Nephron (organoid): ENCODE data around the gene PPP2R5C.

Experiments
- H3K27ac Mint-ChIP-seq, 3 experiments: 2 replicates each; pipeline ENCODE4 v1.8.0; 2020; ENCODE audit warnings: mixed read lengths in 3 of 3, mild to moderate bottlenecking in 2 of 3, moderate library complexity in 1 of 3
- H3K27me3 Mint-ChIP-seq: 2 replicates; pipeline ENCODE4 v1.8.0; 2021; ENCODE audit warnings: low read depth, mild to moderate bottlenecking, moderate library complexity, mixed read lengths
- H3K36me3 Mint-ChIP-seq: 2 replicates; pipeline ENCODE4 v1.8.0; 2020; ENCODE audit warnings: low read depth, mixed read lengths
- H3K4me1 Mint-ChIP-seq: 2 replicates; pipeline ENCODE4 v1.8.0; 2020; ENCODE audit warnings: mixed read lengths
- H3K4me3 Mint-ChIP-seq, 3 experiments: 2 replicates each; pipeline ENCODE4 v1.8.0; 2020; ENCODE audit warnings: mild to moderate bottlenecking in 3 of 3, mixed read lengths in 3 of 3, moderate library complexity in 2 of 3
- H3K9me3 Mint-ChIP-seq: 2 replicates; pipeline ENCODE4 v1.8.0; 2020; ENCODE audit warnings: mixed read lengths
- CTCF ChIP-seq, 3 experiments: fragments of 200-600 bp; sonication (generic); IDR thresholded peaks; one replicate each; pipeline ENCODE4 v1.5.0; 2021; ENCODE audit warnings: antibody characterized with exemption in 3 of 3; ENCODE audit not compliant: unreplicated experiment in 3 of 3

PPP2R5C gene

GRCh38 chr14:101732118-101732517 is 29.4 kb upstream of the PPP2R5C start:
- Mint-ChIP-seq H3K9me3 (no peaks in the 10 kb centered on the region), H3K27me3 (peaks cover 5% of the 10 kb centered on the region), H3K27ac (no peak overlapping the region), H3K4me1 (peaks cover 5% of the 10 kb centered on the region), H3K4me3 (no peak overlapping the region), H3K36me3 (no peaks in the 10 kb centered on the region)
- no peak for TF ChIP-seq CTCF (IDR thresholded peaks at IDR 0.05; ENCODE audit: unreplicated experiment in 3 of 3)

- no peak for TF ChIP-seq CTCF (IDR thresholded peaks at IDR 0.05; ENCODE audit: unreplicated experiment in 3 of 3)
- H3K4me3 Mint-ChIP-seq: no peak overlapping the region
- H3K27me3 Mint-ChIP-seq: peaks cover 5% of the 10 kb centered on the region
- no peak overlapping the region for H3K27ac Mint-ChIP-seq
- no peaks in the 10 kb centered on the region for H3K36me3 Mint-ChIP-seq
- H3K9me3 Mint-ChIP-seq: no peaks in the 10 kb centered on the region
- H3K4me1 Mint-ChIP-seq: peaks cover 5% of the 10 kb centered on the region
These were observed 28.3 kb upstream of the PPP2R5C start for GRCh38 chr14:101733211-101733610.

GRCh38 chr14:101734246-101734847 is 27.2 kb upstream of the PPP2R5C start:
- no peak for TF ChIP-seq CTCF (IDR thresholded peaks at IDR 0.05; ENCODE audit: unreplicated experiment in 3 of 3)
- Mint-ChIP-seq H3K36me3 (no peaks in the 10 kb centered on the region), H3K27me3 (no peaks in the 10 kb centered on the region), H3K9me3 (no peaks in the 10 kb centered on the region), H3K4me1 (peaks cover 5% of the 10 kb centered on the region), H3K27ac (no peak overlapping the region), H3K4me3 (no peak overlapping the region)

GRCh38 chr14:101735453-101735852 is 26.1 kb upstream of the PPP2R5C start:
- Mint-ChIP-seq H3K27ac (no peak overlapping the region), H3K9me3 (peaks cover 11% of the 10 kb centered on the region), H3K36me3 (peaks cover 3% of the 10 kb centered on the region), H3K27me3 (peaks cover 8% of the 10 kb centered on the region), H3K4me1 (peaks cover 5% of the 10 kb centered on the region), H3K4me3 (no peak overlapping the region)
- no peak for TF ChIP-seq CTCF (IDR thresholded peaks at IDR 0.05; ENCODE audit: unreplicated experiment in 3 of 3)

GRCh38 chr14:101736071-101736470 is 25.4 kb upstream of the PPP2R5C start:
- Mint-ChIP-seq H3K4me1 (peaks cover 3% of the 10 kb centered on the region), H3K4me3 (no peak overlapping the region), H3K9me3 (peaks cover 11% of the 10 kb centered on the region), H3K36me3 (peaks cover 3% of the 10 kb centered on the region), H3K27me3 (peaks cover 9% of the 10 kb centered on the region), H3K27ac (no peak overlapping the region)
- no peak for TF ChIP-seq CTCF (IDR thresholded peaks at IDR 0.05; ENCODE audit: unreplicated experiment in 3 of 3)

GRCh38 chr14:101736585-101736984 is 24.9 kb upstream of the PPP2R5C start:
- Mint-ChIP-seq H3K9me3 (peaks cover 15% of the 10 kb centered on the region), H3K27me3 (peaks cover 9% of the 10 kb centered on the region), H3K27ac (no peak overlapping the region), H3K4me1 (no peaks in the 10 kb centered on the region), H3K4me3 (no peak overlapping the region), H3K36me3 (peaks cover 5% of the 10 kb centered on the region)
- no peak for TF ChIP-seq CTCF (IDR thresholded peaks at IDR 0.05; ENCODE audit: unreplicated experiment in 3 of 3)
